HepG2 (cell line): ENCODE data around the gene CNTN2. TPM values are rescaled to one million over a fixed set of nuclear protein-coding genes. Genes with fewer than 3 reads are reported as not detected.

Source experiments
- ARNTL ChIP-seq: sonication (generic); formaldehyde crosslinking; IDR thresholded peaks from 2 replicates; pipeline ENCODE4 v1.4.0; 2020; ENCODE audit warnings: mild to moderate bottlenecking, missing genetic modification reagents
- ATF7 ChIP-seq, 2 experiments: fragments of 450-650 bp in 1 of 2; sonication (generic) in 1 of 2; formaldehyde crosslinking in 1 of 2; IDR thresholded peaks; 2 replicates each; pipeline versions ENCODE4 v1.4.0 to v1.6.1; 2016 to 2020; ENCODE audit warnings: antibody characterized with exemption in 1 of 2, mild to moderate bottlenecking in 1 of 2, missing genetic modification reagents in 1 of 2
- ATRX ChIP-seq: sonication (generic); formaldehyde crosslinking; IDR thresholded peaks from 2 replicates; pipeline ENCODE4 v1.4.0; 2020; ENCODE audit warnings: missing genetic modification reagents, borderline replicate concordance
- BRCA1 ChIP-seq: sonication (generic); formaldehyde crosslinking; IDR thresholded peaks from 2 replicates; pipeline ENCODE4 v1.4.0; 2020; ENCODE audit warnings: missing genetic modification reagents
- EP300 ChIP-seq, 3 experiments: sonication (generic) in 1 of 3; formaldehyde crosslinking in 1 of 3; IDR thresholded peaks; 2 replicates each; pipeline versions ENCODE4 v1.5.1 to v1.6.1; 2011 to 2020; ENCODE audit warnings: low read depth in 2 of 3, low read length in 2 of 3, borderline replicate concordance in 1 of 3, improper control_type of control experiment in 1 of 3, mild to moderate bottlenecking in 1 of 3, missing genetic modification reagents in 1 of 3, moderate library complexity in 1 of 3
- FOXJ3 ChIP-seq: sonication (generic); formaldehyde crosslinking; IDR thresholded peaks from 2 replicates; pipeline ENCODE4 v1.4.0; 2020; ENCODE audit warnings: missing genetic modification reagents, mild to moderate bottlenecking, borderline replicate concordance
- GFI1 ChIP-seq: sonication (generic); formaldehyde crosslinking; IDR thresholded peaks from 2 replicates; pipeline ENCODE4 v1.5.0; 2020; ENCODE audit warnings: missing genetic modification reagents, mild to moderate bottlenecking, borderline replicate concordance
- KDM2A ChIP-seq: sonication (generic); formaldehyde crosslinking; IDR thresholded peaks from 2 replicates; pipeline ENCODE4 v1.4.0; 2020; ENCODE audit warnings: low read depth, missing genetic modification reagents, borderline replicate concordance
- MED13 ChIP-seq: sonication (generic); formaldehyde crosslinking; IDR thresholded peaks from 2 replicates; pipeline ENCODE4 v1.5.0; 2020; ENCODE audit warnings: missing genetic modification reagents
- POLR2AphosphoS5 ChIP-seq: IDR thresholded peaks from 2 replicates; pipeline ENCODE4 v1.6.1; 2012; ENCODE audit warnings: low read depth, low read length
- POLR2G ChIP-seq: fragments of 200-400 bp; formaldehyde crosslinking; IDR thresholded peaks from 2 replicates; pipeline ENCODE4 v1.6.1; 2018; ENCODE audit warnings: mild to moderate bottlenecking, low read depth, low read length, moderate library complexity
- PRMT3 ChIP-seq: sonication (generic); formaldehyde crosslinking; IDR thresholded peaks from 2 replicates; pipeline ENCODE4 v1.8.1; 2022; ENCODE audit warnings: low read depth, mild to moderate bottlenecking, moderate library complexity, missing genetic modification reagents, borderline replicate concordance
- PRPF4 ChIP-seq: fragments of 200-400 bp; formaldehyde crosslinking; IDR thresholded peaks from 2 replicates; pipeline ENCODE4 v1.6.1; 2016; ENCODE audit warnings: low read length, low read depth; ENCODE audit not compliant: poor library complexity, severe bottlenecking
- RARG ChIP-seq: sonication (generic); formaldehyde crosslinking; IDR thresholded peaks from 2 replicates; pipeline ENCODE4 v1.4.0; 2020; ENCODE audit warnings: low read depth, mild to moderate bottlenecking, missing genetic modification reagents
- RFXANK ChIP-seq: IDR thresholded peaks from 2 replicates; pipeline ENCODE4 v1.6.1; 2016
- SIN3B ChIP-seq: fragments of 150-350 bp; IDR thresholded peaks from 2 replicates; pipeline ENCODE4 v1.6.1; 2014; ENCODE audit warnings: low read length
- SP1 ChIP-seq, 2 experiments: fragments of 450-650 bp in 1 of 2; sonication (generic) in 1 of 2; formaldehyde crosslinking in 1 of 2; IDR thresholded peaks; 2 replicates each; pipeline versions ENCODE4 v1.4.0 to v1.6.1; 2016 to 2020; ENCODE audit warnings: missing genetic modification reagents in 1 of 2
- TBP ChIP-seq: sonication (generic); formaldehyde crosslinking; IDR thresholded peaks from 2 replicates; pipeline ENCODE4 v1.5.0; 2020; ENCODE audit warnings: missing genetic modification reagents
- XRCC5 ChIP-seq: fragments of 200-400 bp; formaldehyde crosslinking; optimal IDR thresholded peaks from 2 replicates; pipeline ENCODE3; 2017; ENCODE audit warnings: mild to moderate bottlenecking, low read length
- ZFP41 ChIP-seq: sonication (generic); formaldehyde crosslinking; IDR thresholded peaks from 2 replicates; pipeline ENCODE4 v1.4.0; 2020; ENCODE audit warnings: mild to moderate bottlenecking, missing genetic modification reagents, borderline replicate concordance
- ZFX ChIP-seq: sonication (generic); formaldehyde crosslinking; IDR thresholded peaks from 2 replicates; pipeline ENCODE4 v1.4.0; 2020; ENCODE audit warnings: mild to moderate bottlenecking, low read depth, missing genetic modification reagents, moderate library complexity
- ZNF282 ChIP-seq: fragments of 450-650 bp; IDR thresholded peaks from 2 replicates; pipeline ENCODE4 v1.6.1; 2018; ENCODE audit not compliant: partially characterized antibody
- ZNF446 ChIP-seq: sonication (generic); formaldehyde crosslinking; IDR thresholded peaks from 2 replicates; pipeline ENCODE4 v1.5.0; 2020; ENCODE audit warnings: mild to moderate bottlenecking, missing genetic modification reagents
- ZNF530 ChIP-seq: sonication (generic); formaldehyde crosslinking; IDR thresholded peaks from 2 replicates; pipeline ENCODE4 v1.5.0; 2020; ENCODE audit warnings: low read depth, mild to moderate bottlenecking, missing genetic modification reagents
- ZNF547 ChIP-seq: sonication (generic); formaldehyde crosslinking; IDR thresholded peaks from 2 replicates; pipeline ENCODE4 v1.5.1; 2020; ENCODE audit warnings: mild to moderate bottlenecking, missing genetic modification reagents
- ZNF552 ChIP-seq: sonication (generic); formaldehyde crosslinking; IDR thresholded peaks from 2 replicates; pipeline ENCODE4 v1.9.0; 2022; ENCODE audit warnings: missing genetic modification reagents, mild to moderate bottlenecking, borderline replicate concordance
- ZNF558 ChIP-seq: sonication (generic); formaldehyde crosslinking; IDR thresholded peaks from 2 replicates; pipeline ENCODE4 v1.9.0; 2022; ENCODE audit warnings: mild to moderate bottlenecking, missing genetic modification reagents, borderline replicate concordance
- ZNF672 ChIP-seq: sonication (generic); formaldehyde crosslinking; IDR thresholded peaks from 2 replicates; pipeline ENCODE4 v1.8.1; 2022; ENCODE audit warnings: missing genetic modification reagents
- ZSCAN9 ChIP-seq: IDR thresholded peaks from 2 replicates; pipeline ENCODE4 v1.6.1; 2016; ENCODE audit warnings: borderline replicate concordance
- polyA plus RNA-seq, 8 experiments: library from polyadenylated mRNA; depleted of rRNA in 3 of 8; stranded (reverse) in 7 of 8; unstranded in 1 of 8; fragments of >200 nt; fragmentation: Illumina TruSeq in 4 of 8; extraction: Trizol in 4 of 8; gene quantifications; 2 replicates each; pipeline versions ENCODE4 v1.2.1 to v1.2.3, GENCODE V29; 2011 to 2016; ENCODE audit warnings: low read depth in 4 of 8, missing spikeins in 1 of 8, mixed read lengths in 1 of 8; ENCODE audit not compliant: insufficient read depth in 1 of 8
- total RNA-seq, 5 experiments: library from RNA; depleted of rRNA; stranded (reverse); fragments of >200 nt; fragmentation: Illumina TruSeq; extraction: Trizol; gene quantifications; 2 replicates each; pipeline ENCODE4 v1.2.3, GENCODE V29; 2016; ENCODE audit warnings: low read depth in 1 of 5
- TF ChIP-seq, protein P1 (sequence below): IDR thresholded peaks from 2 replicates; pipeline ENCODE4 v1.6.1; 2016; ENCODE audit warnings: low read depth, borderline replicate concordance
- TF ChIP-seq, protein P2 (sequence below): sonication (generic); formaldehyde crosslinking; IDR thresholded peaks from 2 replicates; pipeline ENCODE4 v1.4.0; 2020; ENCODE audit warnings: missing genetic modification reagents

CNTN2 gene
- total and polyA plus RNA-seq, 2 of the 13 experiments (the other 11 are each of a cell fraction or from before 2014, with no cell fraction given) = not detected

GRCh38 chr1:205121660-205122488, 78.9 kb downstream of the CNTN2 start, which contains the start of gene RBBP5 (continued):
- TF ChIP-seq EP300 (IDR thresholded peaks at IDR 0.05; ENCODE audit: low read depth in 2 of 2, low read length in 2 of 2) = peak; percentile 50 to 53; a peak in 2 of 4 replicates
- peak; percentile 75 for TF ChIP-seq EP300 (CRISPR knock-in tag; IDR thresholded peaks at IDR 0.05; ENCODE audit: borderline replicate concordance)
- TF ChIP-seq, protein P1, sequence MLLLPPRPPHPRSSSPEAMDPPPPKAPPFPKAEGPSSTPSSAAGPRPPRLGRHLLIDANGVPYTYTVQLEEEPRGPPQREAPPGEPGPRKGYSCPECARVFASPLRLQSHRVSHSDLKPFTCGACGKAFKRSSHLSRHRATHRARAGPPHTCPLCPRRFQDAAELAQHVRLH (CRISPR knock-in tag) = peak; percentile 80
- TF ChIP-seq SIN3B = peak; percentile 93
- TF ChIP-seq ATRX = no peak
- TF ChIP-seq ZFP41 (CRISPR knock-in tag) = no peak
- no peak for TF ChIP-seq ZNF672
- TF ChIP-seq BRCA1 = no peak
- TF ChIP-seq TBP = no peak
- TF ChIP-seq ARNTL (CRISPR knock-in tag) = no peak
- peak; percentile 68 for TF ChIP-seq ZSCAN9 (CRISPR knock-in tag)
- peak; percentile 67 for TF ChIP-seq ZFX (CRISPR knock-in tag)
- peak; percentile 79; the same call in 1 of the 2 replicates for TF ChIP-seq RFXANK (CRISPR knock-in tag)
- peak; percentile 50 for TF ChIP-seq PRPF4
- no peak for TF ChIP-seq PRMT3 (CRISPR knock-in tag)
- peak; percentile 99 for TF ChIP-seq XRCC5
- TF ChIP-seq SP1 (IDR thresholded peaks at IDR 0.05) = no peak
- peak; percentile 84 for TF ChIP-seq SP1 (CRISPR knock-in tag; IDR thresholded peaks at IDR 0.05)
- TF ChIP-seq ZNF558 (CRISPR knock-in tag) = no peak
- no peak for TF ChIP-seq ZNF282
- no peak for TF ChIP-seq ZNF530 (CRISPR knock-in tag)
- no peak; the same call in 1 of the 2 replicates for TF ChIP-seq MED13 (CRISPR knock-in tag)
- no peak for TF ChIP-seq ZNF446
- TF ChIP-seq POLR2AphosphoS5 = peak; percentile 88
- 0 out of 2 replicates have a peak, but pooled peaks have one; percentile 75 for TF ChIP-seq FOXJ3 (CRISPR knock-in tag)
- peak; percentile 97 for TF ChIP-seq KDM2A
- TF ChIP-seq ZNF547 (CRISPR knock-in tag) = no peak; the same call in 1 of the 2 replicates
- TF ChIP-seq ATF7 (IDR thresholded peaks at IDR 0.05) = peak; percentile 57; the same call in 1 of the 2 replicates
- peak; percentile 71 for TF ChIP-seq ATF7 (CRISPR knock-in tag; IDR thresholded peaks at IDR 0.05)
- 0 out of 2 replicates have a peak, but pooled peaks have one; percentile 72 for TF ChIP-seq RARG (CRISPR knock-in tag)
- TF ChIP-seq, protein P2, sequence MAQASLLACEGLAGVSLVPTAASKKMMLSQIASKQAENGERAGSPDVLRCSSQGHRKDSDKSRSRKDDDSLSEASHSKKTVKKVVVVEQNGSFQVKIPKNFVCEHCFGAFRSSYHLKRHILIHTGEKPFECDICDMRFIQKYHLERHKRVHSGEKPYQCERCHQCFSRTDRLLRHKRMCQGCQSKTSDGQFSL (CRISPR knock-in tag) = no peak; the same call in 1 of the 2 replicates
- 0 out of 2 replicates have a peak, but pooled peaks have one; percentile 64 for TF ChIP-seq ZNF552
- TF ChIP-seq POLR2G = peak; percentile 94
- TF ChIP-seq GFI1 = no peak
